Mononuclear cell (primary cell): ENCODE measurements around the gene LILRA2. TPM values are rescaled to one million over a fixed set of nuclear protein-coding genes. Genes with fewer than 3 reads are reported as not detected.
"Not testable (repeated sequence)": the region's sequence is repeated elsewhere in the genome, so short reads cannot be mapped to it uniquely, and the experiment has no call there.

Experiments used
- H3K27me3 ChIP-seq: 2 replicates; pipeline ENCODE4 v1.6.0; 2011; ENCODE audit warnings: low read length, control low read depth; ENCODE audit not compliant: insufficient read depth
- H3K4me1 ChIP-seq: 2 replicates; pipeline ENCODE4 v1.5.1; 2011; ENCODE audit warnings: mild to moderate bottlenecking, low read length, control low read depth; ENCODE audit not compliant: insufficient read depth
- H3K4me3 ChIP-seq: 2 replicates; pipeline ENCODE4 v1.5.1; 2011; ENCODE audit warnings: mild to moderate bottlenecking, low read length, moderate library complexity
- H3K9me3 ChIP-seq: 2 replicates; pipeline ENCODE4 v1.5.1; 2011; ENCODE audit warnings: low read depth, mild to moderate bottlenecking, control low read depth, low read length
- total RNA-seq: library from RNA; depleted of rRNA; stranded (reverse); fragments of >200 nt; gene quantifications from one replicate; pipeline ENCODE4 v1.2.3, GENCODE V29; 2012

LILRA2 gene
- total RNA-seq, 1 donor, result 41.5 TPM

DNA sequence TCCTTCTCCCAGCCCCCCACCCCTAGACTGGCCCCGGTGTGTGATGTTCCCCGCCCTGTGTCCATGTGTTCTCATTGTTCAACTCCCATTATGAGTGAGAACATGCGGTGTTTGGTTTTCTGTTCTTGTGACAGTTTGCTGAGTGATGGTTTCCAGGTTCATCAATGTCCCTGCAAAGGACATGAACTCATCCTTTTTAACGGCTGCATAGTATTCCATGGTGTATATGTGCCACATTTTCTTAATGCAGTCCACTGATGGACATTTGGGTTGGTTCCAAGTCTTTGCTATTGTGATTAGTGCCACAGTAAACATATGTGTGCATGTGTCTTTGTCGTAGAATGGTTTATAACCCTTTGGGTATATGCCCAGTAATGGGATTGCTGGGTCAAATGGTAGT lies 4.7 kb downstream of the LILRA2 start:
- H3K4me3 ChIP-seq, H3K27me3 ChIP-seq, H3K9me3 ChIP-seq: not testable (repeated sequence)
- peaks cover 29% of the 10 kb centered on the region for H3K4me1 ChIP-seq

- Histone ChIP-seq H3K27me3 (no peaks in the 10 kb centered on the region), H3K4me3 (no peak overlapping the region), H3K4me1 (no peaks in the 10 kb centered on the region), H3K9me3 (no peaks in the 10 kb centered on the region)
These were observed 12.8 kb downstream of the LILRA2 start for GRCh38 chr19:54586397-54586796.

GRCh38 chr19:54587026-54587425 lies 13.4 kb downstream of the LILRA2 start:
- H3K27me3 ChIP-seq, result no peaks in the 10 kb centered on the region
- peaks cover 4% of the 10 kb centered on the region for H3K4me1 ChIP-seq
- no peaks in the 10 kb centered on the region for H3K9me3 ChIP-seq
- H3K4me3 ChIP-seq, result no peak overlapping the region

- Histone ChIP-seq H3K4me3 (peak within 1 kb of the TSS; percentile 46), H3K4me1 (peaks cover 31% of the 10 kb centered on the region)
- H3K27me3 ChIP-seq, result not testable (repeated sequence)
These were observed 19.9 kb downstream of the LILRA2 start, which contains the start of gene LILRA1 for GRCh38 chr19:54593445-54593844. LILRA1 (plus strand) TSS chr19:54593632; CDS start chr19:54594245, 613 bp downstream.

DNA sequence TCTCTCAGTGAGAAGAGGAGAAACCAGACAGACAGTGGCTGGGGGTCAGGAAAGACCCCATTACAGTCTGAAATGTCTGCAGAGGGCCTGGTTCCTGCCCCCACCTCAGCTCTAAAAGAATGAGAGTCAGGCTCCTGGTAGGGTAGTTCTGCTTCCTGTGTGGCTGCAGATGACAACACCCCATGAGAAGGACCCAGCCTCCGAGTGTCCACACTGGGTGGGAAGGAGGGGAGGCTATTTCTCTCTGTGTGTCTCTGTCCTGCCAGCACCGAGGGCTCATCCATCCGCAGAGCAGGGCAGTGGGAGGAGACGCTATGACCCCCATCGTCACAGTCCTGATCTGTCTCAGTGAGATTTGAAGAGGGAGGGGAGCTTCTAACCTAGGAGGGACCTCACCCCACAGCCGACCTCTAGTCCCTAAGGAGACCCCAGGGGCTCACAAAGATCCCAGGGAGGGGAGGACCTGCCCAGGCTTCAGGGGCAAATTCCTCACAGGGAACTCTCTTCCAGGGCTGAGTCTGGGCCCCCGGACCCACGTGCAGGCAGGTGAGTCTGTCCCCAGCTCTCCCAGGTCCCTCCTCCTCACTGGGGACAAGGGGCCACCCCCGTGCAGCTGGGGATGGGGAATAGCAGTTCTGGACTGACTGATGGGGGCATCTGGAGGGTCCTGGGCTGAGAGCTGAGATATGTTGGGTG lies 20.5 kb downstream of the LILRA2 start:
- not testable (repeated sequence) for H3K9me3 ChIP-seq, H3K27me3 ChIP-seq
- Histone ChIP-seq H3K4me3 (peak overlapping the region; percentile 46), H3K4me1 (peaks cover 31% of the 10 kb centered on the region)

More at GRCh38 chr19:54593445-54593844, 19.9 kb downstream of the LILRA2 start, which contains the start of gene LILRA1:
- H3K9me3 ChIP-seq, result not testable (repeated sequence)

DNA sequence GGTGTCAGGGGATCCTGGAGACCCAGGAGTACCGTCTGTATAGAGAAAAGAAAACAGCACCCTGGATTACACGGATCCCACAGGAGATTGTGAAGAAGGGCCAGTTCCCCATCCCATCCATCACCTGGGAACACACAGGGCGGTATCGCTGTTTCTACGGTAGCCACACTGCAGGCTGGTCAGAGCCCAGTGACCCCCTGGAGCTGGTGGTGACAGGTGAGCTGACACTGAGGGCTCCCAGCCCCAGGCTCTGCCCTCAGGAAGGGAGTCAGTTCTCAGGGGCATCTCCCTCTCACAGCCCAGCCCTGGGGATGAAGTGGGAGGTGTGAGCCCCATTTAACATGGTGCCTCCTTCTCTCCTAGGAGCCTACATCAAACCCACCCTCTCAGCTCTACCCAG lies 21.1 kb downstream of the LILRA2 start:
- Histone ChIP-seq H3K4me1 (peaks cover 31% of the 10 kb centered on the region), H3K4me3 (no peak overlapping the region)

DNA sequence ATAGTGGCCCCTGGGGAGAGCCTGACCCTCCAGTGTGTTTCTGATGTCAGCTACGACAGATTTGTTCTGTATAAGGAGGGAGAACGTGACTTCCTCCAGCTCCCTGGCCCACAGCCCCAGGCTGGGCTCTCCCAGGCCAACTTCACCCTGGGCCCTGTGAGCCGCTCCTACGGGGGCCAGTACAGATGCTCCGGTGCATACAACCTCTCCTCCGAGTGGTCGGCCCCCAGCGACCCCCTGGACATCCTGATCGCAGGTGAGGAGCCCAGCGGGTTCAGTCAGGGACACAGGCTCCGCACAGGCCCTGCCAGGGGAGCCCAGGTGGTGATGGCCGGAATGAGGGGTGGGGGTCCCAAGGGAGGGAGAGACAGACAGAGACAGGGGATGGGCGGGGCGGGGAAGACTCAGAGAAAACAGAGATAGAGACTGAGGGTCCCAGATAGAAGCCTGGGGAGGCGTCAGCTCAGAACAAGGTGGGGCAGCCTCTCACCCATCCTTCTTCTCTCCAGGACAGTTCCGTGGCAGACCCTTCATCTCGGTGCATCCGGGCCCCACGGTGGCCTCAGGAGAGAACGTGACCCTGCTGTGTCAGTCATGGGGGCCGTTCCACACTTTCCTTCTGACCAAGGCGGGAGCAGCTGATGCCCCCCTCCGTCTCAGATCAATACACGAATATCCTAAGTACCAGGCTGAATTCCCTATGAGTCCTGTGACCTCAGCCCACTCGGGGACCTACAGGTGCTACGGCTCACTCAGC lies 22.3 kb downstream of the LILRA2 start:
- H3K9me3 ChIP-seq, H3K27me3 ChIP-seq, H3K4me3 ChIP-seq: not testable (repeated sequence)
- H3K4me1 ChIP-seq, result peaks cover 31% of the 10 kb centered on the region

More for the DNA sequence above, 21.1 kb downstream of the LILRA2 start:
- H3K27me3 ChIP-seq, result no peaks in the 10 kb centered on the region
- H3K9me3 ChIP-seq, result no peaks in the 10 kb centered on the region

GRCh38 chr19:54600212-54600611 lies 26.6 kb downstream of the LILRA2 start:
- Histone ChIP-seq H3K9me3 (peaks cover 2% of the 10 kb centered on the region), H3K4me1 (peaks cover 3% of the 10 kb centered on the region), H3K4me3 (no peak overlapping the region), H3K27me3 (no peaks in the 10 kb centered on the region)

GRCh38 chr19:54606230-54606629 lies 32.6 kb downstream of the LILRA2 start:
- peaks cover 46% of the 10 kb centered on the region for H3K4me1 ChIP-seq
- peaks cover 5% of the 10 kb centered on the region for H3K9me3 ChIP-seq
- no peaks in the 10 kb centered on the region for H3K27me3 ChIP-seq
- H3K4me3 ChIP-seq, result no peak overlapping the region

- Histone ChIP-seq H3K9me3 (peaks cover 5% of the 10 kb centered on the region), H3K4me1 (peaks cover 54% of the 10 kb centered on the region), H3K4me3 (no peak overlapping the region), H3K27me3 (no peaks in the 10 kb centered on the region)
These were observed 33.5 kb downstream of the LILRA2 start for GRCh38 chr19:54606891-54607784.

- Histone ChIP-seq H3K9me3 (peaks cover 5% of the 10 kb centered on the region), H3K27me3 (no peaks in the 10 kb centered on the region), H3K4me3 (no peak overlapping the region), H3K4me1 (peaks cover 60% of the 10 kb centered on the region)
These were observed 34.2 kb downstream of the LILRA2 start for GRCh38 chr19:54607785-54608150.

- Histone ChIP-seq H3K4me3 (no peak overlapping the region), H3K4me1 (peaks cover 63% of the 10 kb centered on the region), H3K27me3 (no peaks in the 10 kb centered on the region), H3K9me3 (peaks cover 5% of the 10 kb centered on the region)
These were observed 34.6 kb downstream of the LILRA2 start for GRCh38 chr19:54608205-54608604.

- Histone ChIP-seq H3K27me3 (no peaks in the 10 kb centered on the region), H3K9me3 (peaks cover 5% of the 10 kb centered on the region), H3K4me1 (peaks cover 63% of the 10 kb centered on the region), H3K4me3 (no peak overlapping the region)
These were observed 35.2 kb downstream of the LILRA2 start for GRCh38 chr19:54608792-54609191.

GRCh38 chr19:54609356-54609791 lies 35.8 kb downstream of the LILRA2 start:
- H3K4me3 ChIP-seq, result no peak overlapping the region
- no peaks in the 10 kb centered on the region for H3K27me3 ChIP-seq
- H3K9me3 ChIP-seq, result peaks cover 5% of the 10 kb centered on the region
- peaks cover 68% of the 10 kb centered on the region for H3K4me1 ChIP-seq

GRCh38 chr19:54612428-54612827 lies 38.8 kb downstream of the LILRA2 start:
- peaks cover 64% of the 10 kb centered on the region for H3K4me1 ChIP-seq

More at GRCh38 chr19:54612428-54612827, 38.8 kb downstream of the LILRA2 start:
- Histone ChIP-seq H3K4me3 (no peak overlapping the region), H3K27me3 (no peaks in the 10 kb centered on the region), H3K9me3 (no peaks in the 10 kb centered on the region)
